HG03095 (cell line): Measurements from ENCODE around the gene IGLON5.

Experiments
- ATAC-seq: cut with Tn5 transposase; IDR thresholded peaks from one replicate; pipeline ENCODE4 v1.9.1; 2021; ENCODE audit warnings: moderate library complexity; ENCODE audit not compliant: unreplicated experiment

The IGLON5 gene

DNA sequence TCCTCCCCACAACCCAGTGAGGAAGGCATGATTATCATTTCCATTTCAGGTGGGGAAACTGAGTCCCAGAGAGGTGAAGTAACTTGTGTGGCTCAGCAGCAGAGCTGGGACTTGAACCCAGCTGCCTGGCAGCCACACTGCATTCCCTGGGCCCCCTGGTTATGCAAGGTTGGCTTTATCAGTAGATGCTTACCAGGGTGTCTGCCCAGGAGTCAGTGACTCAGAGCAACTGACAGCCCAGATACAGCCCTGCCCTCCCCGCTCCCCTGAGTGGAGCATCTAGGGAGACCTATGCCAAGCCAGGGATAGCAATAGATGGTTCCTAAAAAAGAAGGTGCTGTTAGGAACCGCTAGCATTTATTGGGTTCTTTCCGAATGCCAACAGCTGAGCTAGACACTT, 5.9 kb downstream of the IGLON5 start:
- ATAC-seq, result no peak

DNA sequence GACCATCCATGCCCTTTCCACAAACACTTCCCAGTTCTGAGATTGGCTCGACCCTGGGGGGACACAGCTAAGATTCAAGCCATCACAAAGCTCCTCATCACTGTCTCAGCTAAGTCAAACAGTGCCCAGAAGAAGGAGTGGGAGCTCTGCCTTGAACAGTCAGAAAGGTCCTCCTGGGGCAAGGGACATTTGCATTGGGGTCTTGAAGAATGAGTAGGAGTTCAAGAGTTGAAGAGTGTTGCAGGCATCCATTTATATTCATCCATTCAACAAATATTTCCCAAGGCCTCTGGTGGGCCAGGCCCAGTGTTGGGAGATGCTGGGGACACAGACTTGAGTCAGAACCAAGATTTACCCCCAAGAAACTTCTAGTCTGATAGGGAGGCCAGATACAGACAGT, 6.5 kb downstream of the IGLON5 start:
- no peak for ATAC-seq

DNA sequence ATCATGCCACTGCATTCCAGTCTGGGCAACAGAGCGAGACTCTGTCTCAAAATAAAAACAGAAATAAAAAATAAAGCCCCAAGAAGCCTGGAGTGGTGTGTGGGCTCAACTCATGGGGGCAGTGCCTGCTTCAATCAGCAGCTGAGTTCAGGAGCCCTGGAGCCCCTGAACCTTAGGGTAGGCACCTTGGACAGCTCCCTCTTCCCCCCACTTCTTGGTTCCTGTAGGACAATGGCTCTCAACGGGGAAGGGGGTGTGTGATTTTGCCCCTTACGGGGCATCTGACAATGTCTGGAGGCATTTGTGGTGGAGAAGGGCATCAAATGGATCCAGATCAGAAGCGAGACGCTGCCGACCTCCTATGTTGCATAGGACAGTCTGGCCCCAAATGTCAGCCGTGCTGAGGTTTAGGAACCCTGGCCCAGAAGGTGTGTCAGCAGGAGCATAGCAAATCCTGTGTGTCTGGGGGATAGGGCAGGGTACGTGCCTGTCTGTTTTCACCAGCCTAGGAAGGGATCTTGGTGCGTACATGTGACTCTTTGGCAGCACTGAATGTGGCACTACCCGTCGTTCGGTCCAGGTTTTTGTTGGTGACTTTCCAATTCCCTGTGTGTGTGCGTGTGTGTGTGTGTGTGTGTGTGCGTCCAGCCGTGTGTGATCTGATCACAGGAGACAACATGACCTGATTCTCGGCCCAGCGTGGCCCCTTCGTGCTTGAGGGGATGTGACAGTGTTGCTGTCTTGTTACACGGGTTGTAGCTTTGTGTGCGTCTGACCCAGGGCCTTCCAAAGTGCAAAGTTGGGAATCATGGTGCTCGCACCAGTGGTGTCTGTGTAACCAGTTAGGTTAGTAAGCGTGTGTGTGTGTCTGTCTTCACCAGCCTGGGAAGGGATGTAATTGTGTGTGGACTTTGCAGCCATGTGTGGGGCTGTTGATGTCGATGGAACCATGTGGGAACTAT, 7.5 kb downstream of the IGLON5 start:
- ATAC-seq, result no peak

DNA sequence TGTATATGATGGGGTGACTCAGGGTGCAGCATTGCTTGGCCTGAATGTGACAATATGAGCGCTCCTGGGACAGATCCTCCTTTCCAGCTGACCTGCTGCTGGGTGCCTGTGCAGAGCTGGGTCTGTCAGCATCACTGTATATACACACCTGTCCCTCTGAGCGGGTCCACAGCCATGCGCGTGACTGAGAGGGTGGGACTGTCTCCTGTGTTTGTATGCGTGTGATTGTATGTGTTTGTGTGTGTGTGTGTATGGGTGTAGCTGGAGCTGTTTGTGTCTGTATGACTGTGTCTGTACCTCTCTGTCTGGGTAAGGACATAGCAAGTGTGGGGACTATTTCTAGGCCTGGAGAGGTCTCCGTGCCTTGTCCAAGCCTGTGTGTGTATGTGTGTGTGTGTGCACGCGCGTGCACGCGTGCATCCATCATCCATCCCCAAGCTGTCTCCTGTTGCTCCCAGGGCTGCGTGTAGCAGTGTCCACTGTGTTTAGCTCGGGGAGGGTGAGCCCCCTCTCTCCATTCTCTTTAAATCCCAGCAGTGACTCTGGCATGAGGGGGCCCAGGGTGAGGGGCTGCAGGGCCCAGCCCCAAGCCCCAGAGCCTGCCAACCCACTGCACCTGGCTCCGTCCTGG, 8.3 kb downstream of the IGLON5 start:
- no peak for ATAC-seq

DNA sequence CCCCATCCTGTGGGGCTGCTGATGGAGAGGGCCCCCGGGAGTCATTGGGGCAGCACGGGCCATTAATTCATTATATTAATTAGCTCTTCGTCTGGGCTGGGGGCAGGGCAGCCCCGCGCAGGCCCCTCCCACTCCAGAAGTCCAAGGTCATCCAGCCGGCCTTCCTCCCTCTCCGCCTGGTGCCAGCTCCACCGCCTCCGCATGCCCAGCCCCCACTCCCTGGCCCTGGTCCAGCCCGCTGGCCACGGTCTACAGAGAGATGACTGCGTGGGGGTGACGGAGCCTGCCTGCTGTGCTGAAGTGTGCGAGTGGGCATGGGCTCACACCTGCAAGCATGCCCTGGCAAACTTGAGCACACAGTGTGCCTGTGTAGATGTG, 8.8 kb downstream of the IGLON5 start:
- ATAC-seq, result no peak

DNA sequence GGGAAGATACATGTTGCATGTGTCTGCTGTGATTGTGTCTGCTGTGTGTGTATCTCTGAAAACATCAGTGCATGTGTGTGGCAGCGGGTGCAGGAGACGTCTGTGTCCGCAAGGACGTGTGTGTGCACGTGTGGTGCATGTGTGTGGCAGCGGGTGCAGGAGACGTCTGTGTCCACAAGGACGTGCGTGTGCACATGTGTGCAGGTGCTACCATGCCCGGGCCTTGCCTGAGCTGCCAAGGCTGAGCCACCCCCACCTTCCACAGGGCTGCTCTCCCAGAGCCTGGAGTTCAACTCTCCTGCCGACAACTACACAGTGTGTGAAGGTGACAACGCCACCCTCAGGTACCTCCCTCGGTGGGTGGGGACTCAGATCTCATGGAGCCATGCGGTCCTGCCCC, 10.4 kb downstream of the IGLON5 start:
- ATAC-seq, result no peak

DNA sequence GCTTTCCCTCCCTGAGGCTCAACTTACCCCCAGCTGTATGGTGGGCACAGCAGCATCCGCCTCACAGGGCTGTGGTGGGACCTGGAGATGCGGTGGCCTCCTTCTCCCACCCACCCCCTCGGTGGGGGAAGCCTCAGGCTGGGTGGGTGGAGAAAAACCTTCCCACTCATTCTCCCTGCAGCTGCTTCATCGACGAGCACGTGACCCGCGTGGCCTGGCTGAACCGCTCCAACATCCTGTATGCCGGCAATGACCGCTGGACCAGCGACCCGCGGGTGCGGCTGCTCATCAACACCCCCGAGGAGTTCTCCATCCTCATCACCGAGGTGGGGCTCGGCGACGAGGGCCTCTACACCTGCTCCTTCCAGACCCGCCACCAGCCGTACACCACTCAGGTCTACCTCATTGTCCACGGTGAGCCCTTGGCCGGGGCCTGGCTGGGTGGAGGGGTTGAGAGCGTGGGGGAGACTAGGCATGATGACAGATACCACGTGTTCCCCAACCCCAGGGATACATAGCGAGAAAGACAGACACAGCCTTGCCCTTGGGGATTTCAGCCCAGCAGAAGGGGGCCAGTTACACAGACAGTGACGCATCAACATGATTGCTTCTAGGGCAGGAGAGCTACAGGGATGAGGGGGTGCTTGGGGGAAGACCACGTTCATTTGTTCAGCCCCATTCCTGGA, 12.2 kb downstream of the IGLON5 start:
- no peak for ATAC-seq

DNA sequence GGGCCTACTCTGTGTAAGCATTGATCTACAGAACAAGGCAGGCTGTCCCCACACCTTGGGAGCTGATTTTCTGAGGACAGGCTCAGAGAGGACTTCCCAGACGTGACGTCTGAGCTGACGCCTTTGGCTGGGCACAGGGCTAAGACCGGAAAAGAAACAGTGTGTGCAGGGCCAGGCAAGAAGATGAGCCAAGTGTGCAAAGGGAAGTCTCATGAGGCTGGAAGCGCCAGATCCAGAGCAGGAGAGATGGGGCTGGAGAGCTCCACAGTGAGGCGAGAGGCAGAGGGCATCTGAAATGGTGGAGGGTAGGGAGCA, 12.7 kb downstream of the IGLON5 start:
- no peak for ATAC-seq

DNA sequence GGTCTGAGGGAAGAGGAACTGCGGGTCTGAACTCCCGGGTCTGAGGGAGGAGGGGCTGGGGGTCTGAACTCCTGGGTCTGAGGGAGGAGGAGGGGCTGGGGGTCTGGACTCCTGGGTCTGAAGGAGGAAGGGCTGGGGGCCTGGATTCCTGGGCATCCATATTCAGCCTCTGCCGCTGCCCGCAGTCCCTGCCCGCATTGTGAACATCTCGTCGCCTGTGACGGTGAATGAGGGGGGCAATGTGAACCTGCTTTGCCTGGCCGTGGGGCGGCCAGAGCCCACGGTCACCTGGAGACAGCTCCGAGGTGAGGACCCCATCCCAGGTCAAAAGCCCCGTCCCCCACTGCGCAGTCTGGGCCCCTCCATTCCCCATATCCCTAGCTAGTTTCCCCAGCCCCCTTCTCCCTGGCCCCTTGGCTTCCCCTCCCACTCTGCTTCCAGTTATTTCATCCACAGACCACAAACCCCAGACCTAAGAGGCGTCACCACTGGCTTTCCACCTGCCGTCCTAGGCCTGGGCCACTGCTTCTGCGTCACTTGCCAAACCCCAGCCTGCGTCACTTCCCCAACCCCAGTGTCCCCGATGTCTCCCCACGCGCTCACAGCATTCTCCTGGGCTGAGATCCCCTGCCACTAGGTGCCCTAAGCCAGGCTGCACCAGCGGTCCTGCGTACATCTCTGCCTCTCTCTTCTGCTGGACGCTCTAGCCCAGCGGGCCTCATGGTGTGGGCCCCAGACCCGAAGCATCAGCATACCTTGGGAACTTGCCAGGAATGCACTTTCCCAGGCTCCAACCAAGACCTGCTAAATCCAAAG, 13.9 kb downstream of the IGLON5 start:
- ATAC-seq, result no peak

DNA sequence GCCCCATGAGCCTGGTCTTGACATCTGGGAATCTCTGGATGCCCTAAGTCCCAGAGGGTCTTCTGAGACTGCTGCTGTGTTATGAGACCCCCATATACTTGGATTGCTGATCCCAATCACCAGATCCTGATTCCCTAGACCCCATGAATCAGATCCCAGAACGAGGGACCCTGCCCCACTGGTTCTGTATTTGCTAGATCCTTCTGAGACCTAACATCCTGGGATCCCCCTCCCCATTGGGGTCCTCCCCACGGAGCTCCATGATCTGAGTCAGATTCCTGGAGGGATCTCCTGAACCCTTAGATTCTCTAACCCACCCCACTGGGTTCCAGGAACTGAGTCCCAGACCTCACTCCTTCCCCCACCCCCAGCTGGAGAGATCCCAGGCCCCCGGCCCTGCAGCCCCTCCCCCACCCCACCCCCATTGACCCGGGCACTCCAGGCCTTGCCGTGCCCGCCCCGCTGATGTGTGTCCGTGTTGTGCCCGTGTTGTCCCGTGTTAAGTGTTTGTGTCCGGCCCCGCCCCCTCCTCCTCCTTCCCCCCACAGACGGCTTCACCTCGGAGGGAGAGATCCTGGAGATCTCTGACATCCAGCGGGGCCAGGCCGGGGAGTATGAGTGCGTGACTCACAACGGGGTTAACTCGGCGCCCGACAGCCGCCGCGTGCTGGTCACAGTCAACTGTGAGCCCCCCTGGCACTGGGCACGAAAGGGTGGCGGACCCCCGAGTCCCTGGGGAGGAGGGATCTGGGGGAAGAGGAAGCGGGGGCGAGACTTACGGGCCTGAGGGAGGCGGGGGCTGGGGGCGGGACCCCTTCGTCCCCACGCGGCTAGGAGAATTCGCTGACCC, 15.0 kb downstream of the IGLON5 start:
- no peak for ATAC-seq

DNA sequence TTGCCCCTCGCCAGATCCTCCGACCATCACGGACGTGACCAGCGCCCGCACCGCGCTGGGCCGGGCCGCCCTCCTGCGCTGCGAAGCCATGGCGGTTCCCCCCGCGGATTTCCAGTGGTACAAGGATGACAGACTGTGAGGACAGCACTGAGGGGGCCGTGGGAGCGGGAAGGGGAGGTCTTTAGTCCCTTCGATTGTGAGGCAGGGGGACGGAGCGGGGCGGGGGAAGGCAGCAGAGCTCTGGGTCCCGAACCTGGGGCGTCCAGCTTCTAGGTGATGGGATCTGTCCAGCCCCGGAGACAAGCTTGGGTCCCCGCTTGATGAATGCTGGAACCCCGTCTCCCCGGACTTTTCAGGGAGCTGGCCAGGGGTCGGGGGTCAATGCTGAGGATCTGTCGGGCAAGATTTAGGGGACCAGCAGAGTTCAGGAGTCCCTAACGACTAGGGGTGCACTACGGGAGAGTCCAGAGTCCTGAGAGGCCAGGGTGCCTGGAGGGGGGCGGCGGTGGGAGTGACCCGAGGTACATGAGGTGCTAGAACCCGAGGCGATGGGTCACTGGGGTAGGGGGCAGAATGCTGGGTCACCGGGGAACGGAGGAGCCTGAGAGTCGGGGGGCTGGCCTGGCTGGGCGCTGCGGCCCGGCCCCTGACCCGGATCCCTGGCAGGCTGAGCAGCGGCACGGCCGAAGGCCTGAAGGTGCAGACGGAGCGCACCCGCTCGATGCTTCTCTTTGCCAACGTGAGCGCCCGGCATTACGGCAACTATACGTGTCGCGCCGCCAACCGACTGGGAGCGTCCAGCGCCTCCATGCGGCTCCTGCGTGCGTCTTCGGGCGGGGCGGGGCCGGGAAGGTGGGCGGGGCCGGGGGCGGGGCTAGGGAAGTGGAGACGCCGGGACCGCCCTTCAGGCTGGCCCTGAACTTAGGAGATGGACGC, 15.9 kb downstream of the IGLON5 start:
- ATAC-seq, result no peak

DNA sequence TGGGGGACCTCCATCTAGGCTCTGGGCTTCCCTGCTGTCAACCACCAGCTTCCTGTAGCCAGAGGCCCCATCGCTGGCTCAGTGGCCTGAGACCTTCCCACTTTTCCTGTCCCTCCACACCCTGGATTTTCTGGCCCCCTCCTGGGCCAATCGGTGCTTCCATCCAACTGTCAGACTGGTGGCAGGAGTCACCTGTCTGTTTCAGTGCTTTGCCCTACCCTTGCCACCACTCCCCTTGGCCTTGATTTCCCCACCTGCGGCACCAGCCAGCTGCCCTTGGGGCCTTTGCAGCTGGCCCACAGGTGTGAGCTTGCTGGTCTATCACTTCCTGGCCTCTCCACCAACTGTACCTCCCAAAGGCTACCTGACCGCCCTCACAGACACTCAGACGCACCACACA, 18.0 kb downstream of the IGLON5 start:
- no peak for ATAC-seq

DNA sequence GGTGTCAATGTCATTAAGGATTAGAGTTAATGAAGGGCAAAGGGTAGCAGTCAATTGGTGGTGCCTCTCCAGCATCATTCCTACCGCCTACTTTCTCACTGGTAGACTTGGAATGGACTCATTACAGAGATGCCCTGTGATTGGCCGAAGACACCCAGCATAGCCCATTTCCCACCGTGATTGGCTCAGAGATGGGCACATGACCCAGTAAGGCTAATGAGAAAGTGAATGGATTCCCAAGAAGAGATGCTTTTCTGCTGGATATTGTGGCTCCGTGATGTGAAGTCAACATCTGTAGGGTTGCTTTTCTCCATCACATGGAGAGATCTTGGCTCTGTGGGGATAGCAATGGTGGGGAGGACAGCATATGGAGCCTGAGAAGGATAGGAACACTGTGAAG, 18.9 kb downstream of the IGLON5 start:
- no peak for ATAC-seq

DNA sequence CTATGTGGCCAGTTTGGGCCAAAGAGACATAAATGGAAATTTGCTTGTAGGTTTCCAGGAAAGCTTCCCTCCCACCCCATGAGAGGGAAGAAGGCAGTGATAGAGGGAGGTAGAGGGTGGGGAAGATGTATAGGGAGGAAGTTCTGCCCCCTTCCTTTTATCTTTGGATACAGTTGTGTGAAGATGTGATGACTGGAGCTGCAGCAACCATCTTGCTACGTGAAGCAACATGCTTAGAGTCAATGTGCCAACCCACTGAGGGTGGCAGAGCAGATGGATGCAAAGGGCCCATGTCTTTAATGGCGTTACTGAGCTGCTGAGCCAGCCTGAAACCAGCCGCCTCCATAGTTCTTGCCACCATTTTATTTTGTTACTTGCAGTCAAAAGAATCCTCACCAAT, 19.7 kb downstream of the IGLON5 start:
- ATAC-seq, result no peak

DNA sequence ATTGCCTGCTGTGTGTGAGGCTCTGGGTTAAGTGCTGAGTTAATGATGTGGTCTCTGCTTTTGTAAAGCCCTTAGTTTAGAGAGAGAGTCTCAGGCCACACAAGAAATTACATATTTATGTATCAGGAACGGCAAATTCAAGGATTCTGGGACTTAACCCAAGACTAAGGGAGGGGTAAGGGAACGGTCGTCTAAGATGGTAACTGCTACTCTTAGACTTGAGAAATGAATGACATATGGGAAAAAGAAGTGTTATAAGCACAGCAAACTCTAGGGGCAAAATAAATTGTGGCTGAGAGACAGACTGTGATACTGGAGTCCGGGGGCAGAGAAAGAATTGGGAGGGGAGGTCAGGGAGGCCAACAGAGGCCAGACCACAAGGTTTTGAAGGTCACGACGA, 20.3 kb downstream of the IGLON5 start:
- ATAC-seq, result no peak

DNA sequence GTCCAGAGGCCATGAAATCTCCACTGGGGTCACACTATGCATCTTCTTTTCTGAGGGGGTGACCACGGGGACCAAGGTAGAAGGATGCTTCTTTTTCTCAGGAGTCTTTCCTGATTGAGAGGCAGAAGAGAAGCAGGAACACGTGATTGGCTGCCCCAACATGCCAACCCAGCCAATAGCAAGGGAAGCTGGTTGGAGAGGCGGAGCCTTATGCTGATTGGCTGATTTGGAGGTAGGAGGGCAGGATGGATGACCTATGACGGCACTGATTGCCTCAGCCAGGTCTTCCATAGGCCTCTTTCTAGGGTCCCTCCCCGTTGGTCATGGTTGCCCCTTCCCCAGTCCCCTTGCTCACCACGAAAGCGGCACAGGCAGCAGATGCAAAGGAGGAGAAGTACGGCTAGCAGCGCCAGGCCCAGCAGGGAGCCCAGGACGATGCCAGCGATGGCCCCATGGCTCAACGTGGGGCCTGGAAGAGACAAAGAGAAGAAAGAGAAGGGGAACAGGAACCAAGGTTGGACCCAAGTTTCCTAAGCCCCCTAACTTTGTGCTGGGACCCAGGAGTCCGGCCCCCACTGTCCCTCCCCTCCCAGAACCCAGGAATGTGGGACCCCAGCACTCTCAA, 22.5 kb downstream of the IGLON5 start:
- no peak for ATAC-seq

DNA sequence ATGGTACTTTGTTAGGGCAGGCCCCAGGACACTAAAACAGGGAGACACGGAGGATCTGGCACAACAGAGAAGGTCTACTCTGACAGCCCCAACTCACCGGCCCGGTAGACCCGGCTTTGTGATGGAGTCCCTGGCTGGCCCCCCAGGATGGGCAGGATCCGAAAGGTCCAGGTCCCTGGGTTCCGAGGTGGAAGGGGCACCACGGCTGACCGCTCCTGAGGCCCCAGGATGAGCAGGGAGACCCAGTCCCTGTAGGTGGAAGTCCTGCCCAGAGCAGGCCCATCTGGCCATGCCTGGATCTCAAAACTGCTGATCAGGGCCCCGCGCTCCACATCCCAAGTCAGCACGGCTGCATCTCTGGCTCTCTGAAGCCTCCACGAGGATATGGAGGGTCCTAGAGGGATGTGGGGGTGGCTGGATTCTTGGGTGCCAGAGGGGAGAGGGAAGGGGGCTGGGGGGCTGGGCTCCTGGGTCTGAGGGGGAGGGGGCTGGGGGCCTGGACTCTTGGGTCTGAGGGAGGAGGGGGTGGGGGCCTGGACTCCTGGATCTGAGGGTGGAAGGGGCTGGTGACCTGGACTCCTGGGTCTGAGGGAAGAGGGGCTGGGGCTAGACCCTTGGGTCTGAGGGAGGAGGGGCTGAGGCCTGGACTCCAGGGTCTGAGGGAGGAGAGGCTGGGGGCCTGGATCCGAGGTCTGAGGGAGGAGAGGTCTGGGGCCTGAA, 25.9 kb downstream of the IGLON5 start:
- no peak for ATAC-seq
